Fibroblast of the conjunctiva (primary cell): ENCODE data around the gene TDRD9.

ENCODE experiments used
- DNase-seq: peaks from one replicate; pipeline ENCODE4 v3.0.0-alpha.2; 2010; ENCODE audit warnings: low read depth

Gene TDRD9

DNA sequence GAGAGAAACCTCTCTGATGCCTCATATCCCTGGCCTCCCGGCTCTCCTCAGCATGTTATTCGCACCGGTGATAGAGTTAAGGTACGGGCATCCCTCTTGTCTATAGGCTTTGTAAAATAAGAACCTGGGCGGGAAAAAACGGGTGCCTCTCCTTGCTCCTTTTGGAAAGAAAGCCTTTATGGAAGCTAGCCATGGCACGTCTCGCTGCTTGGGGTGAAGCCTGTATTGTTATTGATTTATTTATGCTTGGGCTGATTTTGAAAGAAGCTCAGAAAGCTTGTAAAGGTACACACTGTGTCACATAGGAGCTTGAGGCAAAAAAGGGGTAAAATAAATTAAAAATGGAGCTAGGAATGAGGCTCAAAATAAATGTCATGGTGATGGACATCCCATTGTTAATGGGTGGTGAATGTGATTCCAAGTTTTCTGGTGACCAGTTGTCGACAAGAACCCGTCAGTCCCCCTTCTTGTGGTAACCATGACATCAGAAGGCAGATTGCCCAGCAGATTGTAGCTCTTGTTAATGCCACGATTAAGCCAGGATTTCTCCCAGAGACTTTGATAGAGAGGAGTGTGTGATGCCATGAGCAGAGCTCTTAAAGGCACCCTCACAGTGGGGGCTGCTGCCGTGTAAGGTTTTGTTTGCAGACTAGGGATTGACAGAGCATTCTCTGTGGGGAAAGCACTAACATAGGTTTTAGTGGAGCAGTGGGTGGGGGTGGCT is 106.9 kb downstream of the TDRD9 start:
- no peak for DNase-seq

DNA sequence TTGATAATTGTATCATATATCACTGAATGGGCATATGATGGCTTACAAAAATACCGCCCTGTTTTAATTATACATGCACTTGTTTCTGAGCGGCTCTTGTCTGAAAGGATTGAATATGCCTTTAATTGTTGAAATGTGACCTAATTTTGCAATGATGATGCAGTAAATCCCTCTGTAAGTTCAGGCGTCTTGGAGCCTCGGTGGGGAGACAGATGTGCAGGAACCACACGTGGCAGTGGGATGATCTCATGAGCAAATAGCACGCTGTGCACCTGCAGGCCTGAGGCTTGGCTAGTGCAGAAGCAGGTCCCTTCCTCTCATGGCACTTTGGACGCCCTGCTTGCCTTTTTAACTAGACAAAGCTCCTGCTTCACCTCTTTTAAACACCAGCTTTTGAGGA is 108.0 kb downstream of the TDRD9 start:
- no peak for DNase-seq

DNA sequence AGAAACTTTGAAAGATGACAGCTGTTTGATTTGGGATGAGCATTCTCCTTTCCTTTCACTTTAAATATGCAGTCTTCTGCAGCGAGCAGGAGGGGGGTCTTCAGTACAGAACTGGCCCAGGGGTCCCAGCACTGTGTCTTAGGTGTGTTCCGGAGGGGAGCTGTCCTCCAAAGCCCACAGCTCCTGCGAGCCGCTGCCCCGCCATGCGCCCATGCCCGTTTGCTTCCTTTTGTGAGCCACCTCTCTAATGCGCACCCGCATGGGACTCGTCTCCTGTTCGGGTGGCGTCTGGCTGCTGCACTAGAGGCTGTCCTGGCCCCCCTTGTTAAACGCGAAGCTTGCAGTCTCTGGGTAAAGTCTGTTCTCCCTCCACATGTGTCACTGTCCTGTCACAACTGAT is 108.8 kb downstream of the TDRD9 start:
- no peak for DNase-seq

DNA sequence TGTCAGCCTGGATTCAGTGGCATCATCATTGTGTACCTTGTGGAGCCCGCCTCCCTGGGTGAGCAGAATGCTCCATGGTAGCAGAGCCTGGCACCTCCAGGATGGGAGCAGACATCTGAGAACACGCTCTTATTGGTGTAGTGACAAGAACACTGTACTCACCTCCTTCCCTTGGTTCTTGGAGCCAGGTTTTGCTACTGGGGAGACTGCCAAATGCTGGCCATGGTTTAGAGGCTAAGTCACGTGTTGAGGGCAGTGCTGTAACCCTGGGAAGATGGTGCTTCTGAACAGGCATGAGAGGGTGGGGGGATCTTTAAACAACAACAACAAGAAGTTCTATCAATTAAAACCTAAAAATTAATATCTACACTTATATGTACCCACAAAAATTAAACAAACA is 109.6 kb downstream of the TDRD9 start:
- no peak for DNase-seq

DNA sequence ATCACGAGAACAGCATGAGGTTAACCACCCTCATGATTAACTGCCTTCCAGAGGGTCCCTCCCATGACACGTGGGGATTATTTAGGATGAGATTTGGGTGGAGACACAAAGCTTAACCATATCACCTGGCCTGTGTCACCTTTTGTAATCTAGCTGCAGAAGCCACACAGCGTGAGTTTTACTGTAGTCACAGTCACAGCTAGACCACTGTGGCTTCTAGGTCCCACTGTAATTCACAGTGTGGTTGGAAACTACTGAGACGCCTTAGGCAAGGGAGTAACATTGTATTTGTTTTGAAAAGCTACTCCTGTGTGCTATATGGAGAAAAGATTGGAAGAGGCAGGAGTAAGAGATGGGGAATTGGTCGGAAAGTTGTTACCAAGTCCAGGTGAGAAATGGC is 111.0 kb downstream of the TDRD9 start:
- DNase-seq = no peak

DNA sequence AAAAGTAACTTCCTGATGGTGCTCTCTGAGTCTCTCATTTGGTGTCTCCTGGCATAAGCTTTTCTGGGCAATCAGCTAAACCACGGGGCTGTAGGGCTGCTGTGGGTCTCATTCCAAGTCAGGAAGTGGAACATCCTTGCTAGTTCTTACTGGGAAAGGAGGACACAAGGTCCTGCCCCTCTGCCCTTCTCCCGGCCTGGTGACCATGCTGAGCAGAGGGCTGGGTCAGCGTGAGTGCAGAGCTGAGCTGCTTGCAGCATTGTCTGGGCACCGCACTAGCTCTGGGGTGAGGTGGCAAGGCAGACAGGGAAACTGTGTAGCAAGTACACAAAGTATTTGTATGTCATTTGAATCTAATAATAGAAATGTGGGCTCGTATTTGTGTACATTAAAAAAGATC is 112.3 kb downstream of the TDRD9 start:
- DNase-seq = no peak

DNA sequence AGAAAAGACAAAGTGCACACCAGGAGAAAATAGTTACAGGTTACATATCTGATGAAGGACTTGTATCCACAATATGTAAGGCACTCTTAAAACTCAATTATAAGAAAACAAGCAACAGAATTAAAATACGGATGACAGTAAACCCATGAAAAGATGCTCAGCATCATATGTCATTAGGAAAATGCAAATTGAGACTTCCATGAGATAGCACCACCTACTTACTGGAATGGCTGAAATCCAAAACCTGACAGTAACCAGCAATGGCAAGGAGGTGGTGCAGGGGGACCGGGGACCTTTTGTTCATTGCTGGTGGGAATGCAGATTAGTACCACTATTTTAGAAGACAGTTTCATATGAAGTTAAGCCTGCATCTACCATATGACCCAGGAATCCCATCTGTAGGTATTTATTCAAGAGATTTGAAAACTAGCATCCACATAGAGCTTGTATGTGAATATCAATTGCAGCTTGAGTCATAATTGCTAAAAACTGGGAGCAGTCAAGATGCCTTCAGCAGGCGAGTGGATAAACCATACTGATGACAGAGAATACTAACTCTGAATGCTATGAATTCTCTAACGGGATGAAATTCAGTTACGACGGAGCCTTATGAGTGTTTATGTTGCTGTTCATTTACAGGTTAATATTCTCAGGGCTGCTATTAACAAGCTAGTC is 113.3 kb downstream of the TDRD9 start:
- no peak for DNase-seq

DNA sequence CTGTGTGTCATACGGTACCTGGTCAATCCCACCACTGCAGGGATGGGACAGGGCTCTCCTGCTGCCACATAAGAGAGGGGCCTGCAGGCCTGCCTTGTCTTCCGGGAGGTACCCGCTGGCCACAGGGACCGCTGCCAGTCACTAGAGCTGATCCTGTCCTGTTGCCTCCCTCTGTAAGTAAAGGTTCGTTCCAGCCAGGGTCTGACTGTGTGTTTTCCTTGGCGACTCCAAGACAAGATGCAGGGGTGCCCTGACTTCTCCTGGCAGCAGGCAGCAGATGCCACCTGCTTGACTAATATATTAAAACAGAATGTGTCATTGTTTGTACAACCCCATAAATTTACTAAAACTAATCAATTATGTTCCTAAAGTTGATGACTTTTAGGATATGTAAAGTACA is 115.8 kb downstream of the TDRD9 start:
- DNase-seq = no peak

DNA sequence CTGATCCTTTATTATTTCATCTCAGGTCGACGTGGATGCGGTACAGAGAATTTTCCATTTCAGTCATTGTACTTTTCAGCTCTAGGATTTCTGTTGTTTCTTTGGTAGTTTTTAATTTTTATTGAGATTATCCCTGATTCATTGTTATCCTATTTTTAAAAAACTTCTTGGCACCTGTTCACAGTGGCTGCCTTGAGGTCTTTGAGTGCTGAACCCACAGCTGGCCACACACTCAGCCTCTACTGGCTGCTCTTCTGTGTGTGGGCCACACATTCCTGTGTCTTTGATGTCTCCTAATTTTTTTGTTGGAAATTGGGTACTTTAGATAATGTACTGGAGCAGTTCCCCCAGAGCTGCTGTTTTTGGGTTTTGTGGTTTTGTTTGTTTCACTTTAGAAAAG is 119.5 kb downstream of the TDRD9 start:
- no peak for DNase-seq

DNA sequence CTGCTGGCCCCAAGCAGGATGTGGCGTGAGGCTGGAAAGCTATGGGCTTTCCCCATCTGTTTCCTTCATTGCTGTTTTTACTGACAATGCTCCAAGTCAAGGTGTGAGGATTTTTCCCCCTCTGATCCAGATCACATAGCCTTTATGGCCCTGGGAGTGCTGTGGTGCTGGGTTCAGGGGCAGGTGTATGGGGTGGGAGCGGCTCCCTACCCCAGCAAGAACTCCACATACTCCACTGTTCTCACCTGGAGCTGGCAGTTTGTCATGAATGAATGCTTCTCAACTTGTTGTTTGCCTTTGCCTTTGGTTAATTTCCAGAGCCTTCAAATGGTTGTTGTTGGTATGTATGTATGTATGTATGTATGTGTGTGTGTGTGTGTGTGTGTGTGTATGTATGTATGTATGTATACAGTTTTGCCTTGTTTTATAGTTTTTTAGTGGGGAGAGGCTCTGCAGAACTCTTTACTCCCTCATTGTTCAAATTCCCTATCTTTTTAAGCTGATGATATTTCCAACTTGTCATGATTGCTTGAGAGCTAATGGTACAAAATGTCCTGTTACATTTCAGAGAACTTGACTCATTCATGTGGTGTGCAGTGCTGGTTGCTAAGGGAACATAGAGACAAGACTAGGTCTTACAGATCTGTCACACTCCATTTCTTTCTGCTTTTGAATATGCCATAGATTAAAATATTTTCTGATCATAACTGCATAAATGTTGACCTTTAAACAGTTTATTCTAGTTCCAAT is 120.7 kb downstream of the TDRD9 start:
- DNase-seq = peak; percentile 51

DNA sequence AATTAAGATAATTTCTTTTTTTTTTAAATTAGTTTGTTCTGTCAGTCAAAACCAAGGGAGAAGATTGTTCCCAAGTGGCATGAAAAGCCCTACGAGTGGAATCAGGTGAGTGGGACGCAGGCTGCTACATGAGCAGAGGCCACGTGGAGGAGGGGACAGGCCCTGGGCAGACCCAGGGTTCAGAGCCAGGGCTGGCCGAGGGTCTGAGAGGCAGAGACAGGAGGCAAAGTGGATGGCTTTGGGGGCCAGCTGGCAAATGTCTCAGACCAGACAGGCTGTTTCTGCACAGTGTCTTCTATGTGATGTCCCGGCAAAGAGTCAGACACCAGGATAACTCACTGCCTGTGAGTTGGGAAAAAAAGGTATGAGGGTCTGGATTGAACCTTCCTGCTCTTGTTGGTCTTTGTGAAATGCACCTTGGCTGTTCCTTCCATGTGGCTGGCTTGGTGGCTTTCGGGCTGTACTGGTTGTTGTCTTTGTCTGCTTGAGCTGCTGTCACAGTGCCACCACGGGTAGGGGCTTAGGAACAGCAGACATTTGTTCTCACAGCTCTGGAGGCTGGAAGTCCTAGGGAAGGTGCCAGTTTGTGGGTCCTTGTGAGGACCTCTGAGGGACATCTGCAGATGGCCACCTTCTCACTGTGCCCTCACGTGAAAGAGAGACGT is 121.5 kb downstream of the TDRD9 start:
- no peak for DNase-seq

DNA sequence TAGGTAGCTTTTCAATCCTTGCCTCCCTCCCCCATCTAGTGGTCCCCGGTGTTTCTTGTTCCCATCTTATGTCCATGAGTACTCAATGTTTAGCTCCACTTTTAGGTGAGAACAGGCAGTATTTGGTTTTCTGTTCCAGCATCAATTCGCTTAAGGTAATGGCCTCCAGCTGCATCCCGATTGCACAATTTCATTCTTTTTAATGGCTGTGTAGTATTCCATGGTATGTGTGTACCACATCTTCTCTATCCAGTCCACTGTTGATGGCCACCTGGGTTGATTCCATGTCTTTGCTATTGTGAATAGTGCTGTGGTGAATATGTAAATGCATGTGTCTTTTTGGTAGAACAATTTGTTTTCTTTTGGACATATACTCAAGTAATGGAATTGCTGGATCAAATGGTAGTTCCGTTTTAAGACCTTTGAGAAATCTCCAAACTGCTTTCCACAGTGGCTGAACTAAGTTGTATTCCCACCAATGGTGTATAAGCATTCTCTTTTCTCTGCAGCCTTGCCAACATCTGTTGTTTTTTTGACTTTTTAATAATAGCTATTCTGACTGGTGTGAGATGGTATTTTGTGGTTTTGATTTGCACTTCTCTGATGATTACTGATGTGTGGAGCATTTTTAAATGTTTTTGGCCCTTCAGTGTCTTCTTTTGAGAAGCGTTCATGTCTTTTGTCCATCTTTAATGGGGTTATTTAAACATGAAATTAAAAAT is 123.0 kb downstream of the TDRD9 start:
- DNase-seq = no peak

DNA sequence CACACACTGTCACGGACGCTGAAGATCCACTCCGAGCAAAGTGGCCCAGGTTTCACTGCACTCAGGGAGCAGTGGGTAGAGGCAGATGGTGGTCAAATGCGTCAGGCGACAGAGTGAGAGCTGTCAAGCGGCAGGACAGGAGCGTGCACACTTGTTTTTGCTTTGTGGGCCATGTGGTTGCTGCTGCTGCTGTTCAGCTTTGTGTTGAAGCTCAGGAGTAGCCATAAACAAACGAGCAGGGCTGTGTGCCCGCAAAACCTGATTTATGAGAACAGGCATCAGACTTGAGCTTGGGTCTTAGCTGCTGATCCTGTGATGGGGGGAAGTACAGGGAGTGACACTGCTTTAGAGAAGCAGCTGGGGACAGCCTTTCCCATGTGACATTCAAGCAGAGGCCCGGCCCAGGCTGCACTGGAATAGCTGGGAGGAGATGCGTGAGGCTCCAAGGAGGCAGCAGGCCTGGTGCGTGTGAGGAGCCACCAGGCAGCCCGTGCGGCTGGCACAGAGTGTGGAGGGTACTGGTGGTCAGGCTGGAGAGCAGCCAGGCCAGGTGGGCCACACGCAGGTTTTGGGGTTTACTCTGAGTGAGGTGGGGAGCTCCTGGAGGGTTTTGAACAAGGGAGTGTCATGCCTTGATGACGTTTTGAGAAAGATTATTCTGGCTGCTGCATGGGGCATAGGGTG is 126.1 kb downstream of the TDRD9 start:
- no peak for DNase-seq

DNA sequence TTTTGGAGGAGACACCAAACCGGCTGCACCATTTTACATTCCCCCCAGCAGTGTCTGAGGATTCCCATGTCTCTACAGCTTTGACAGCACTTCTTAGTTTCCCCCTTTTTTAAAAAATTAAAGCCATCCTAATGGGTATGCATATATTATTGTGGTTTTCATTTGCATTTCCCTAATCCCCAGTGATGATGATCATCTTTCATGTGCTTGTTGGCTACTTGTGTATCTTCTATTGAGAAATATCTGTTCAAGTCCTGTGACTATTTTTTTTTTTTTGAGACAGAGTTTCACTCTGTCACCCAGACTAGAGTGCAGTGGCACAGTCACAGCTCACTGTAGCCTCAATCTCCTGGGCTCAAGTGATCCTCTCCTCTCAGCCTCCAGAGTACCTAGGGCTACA is 134.0 kb downstream of the TDRD9 start:
- DNase-seq = no peak

DNA sequence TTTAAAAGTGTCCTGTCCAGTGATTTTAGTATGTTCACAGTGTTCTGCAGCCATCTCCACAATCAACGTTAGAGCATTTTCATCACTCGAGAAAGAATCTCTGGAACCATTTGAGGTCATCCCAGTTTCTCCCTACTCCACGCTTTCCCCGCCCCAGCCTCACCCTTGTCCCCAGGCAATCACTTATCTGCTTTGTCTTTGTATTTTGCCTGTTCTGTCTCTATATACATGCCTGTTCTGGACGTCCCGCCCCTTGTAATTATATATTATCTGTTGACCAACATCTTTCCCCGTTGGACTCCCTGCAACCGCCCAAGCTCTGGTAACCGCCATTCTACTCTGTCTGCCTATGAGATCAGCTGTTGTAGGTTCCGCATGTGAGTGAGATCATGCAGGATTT is 135.7 kb downstream of the TDRD9 start:
- DNase-seq = no peak

DNA sequence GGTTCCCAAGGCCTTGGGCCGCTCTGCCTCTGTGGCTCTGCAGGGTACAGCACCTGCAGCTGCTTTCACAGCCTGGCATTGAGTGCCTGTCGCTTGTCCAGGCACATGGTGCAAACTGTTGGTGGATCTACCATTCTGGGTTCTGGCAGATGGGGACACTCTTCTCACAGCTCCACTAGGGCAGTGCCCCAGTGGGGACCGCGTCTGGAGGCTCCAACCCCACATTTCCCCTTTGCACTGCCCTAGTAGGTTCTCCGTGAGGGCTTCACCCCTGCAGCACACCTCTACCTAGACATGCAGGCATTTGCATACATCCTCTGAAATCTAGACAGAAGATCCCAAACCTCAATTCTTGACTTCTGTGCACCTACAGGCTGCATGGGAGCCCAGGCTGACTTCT is 138.0 kb downstream of the TDRD9 start:
- no peak for DNase-seq

DNA sequence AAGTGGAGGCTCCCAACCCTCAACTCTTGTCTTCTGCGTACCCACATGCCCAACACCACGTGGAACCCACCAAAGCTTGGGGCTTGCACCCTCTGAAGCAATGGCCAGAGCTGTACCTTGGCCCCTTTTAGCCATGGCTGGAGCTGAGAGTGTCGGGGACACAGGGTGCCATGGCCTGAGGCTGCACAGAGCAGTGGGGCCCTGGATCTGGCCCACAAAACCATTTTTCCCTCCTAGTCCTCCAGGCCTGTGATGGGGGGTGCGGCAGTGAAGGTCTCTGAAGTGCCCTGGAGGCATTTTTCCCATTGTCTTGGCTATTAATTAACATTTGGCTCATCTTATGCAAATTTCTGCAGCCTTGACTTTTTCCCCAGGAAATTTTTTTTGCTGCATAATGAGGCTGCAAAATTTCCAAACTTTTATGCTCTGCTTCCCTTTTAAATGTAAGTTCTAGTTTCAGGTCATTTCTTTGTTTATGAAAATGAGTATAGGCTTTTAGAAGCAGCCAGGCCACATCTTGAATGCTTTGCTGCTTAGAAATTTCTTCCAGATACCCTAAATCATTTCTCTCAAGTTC is 138.6 kb downstream of the TDRD9 start:
- no peak for DNase-seq

DNA sequence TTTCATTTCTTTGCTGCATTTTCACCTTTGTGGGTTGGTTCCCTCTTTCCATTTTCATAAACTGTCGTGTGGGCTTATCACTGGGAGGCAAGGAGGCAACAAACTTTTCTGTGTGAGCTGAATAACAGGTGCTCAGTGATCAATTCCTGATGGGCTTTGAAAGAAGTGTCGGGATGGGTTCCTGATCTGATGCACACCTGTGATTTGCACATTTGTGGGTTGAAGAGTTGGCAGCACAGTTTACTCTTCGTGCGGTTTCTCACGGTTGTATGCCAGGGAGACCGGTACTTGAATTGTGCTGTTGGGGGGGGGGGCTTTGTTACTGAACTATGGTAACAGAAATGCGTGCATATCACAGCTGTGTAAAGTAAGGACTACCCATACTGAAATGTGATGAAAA is 141.3 kb downstream of the TDRD9 start:
- DNase-seq = no peak

DNA sequence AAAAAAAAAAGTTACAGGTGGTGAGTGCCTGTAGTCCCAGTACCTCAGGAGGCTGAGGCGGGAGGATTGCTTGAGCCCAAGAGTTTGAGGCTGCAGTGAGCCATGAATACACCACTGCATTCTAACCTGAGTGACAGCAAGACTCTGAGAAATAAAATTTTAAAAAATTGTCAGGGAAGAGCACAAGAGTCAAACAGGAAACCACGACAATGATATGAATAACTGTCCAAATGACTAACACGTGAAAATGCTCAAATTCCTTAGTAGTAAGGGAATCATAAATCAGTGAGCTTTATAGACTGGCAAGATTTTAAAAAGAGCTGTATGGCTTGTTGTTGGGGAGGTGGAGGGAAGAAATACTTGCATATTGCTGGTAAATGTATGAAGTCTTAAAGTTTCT is 144.3 kb downstream of the TDRD9 start:
- no peak for DNase-seq

DNA sequence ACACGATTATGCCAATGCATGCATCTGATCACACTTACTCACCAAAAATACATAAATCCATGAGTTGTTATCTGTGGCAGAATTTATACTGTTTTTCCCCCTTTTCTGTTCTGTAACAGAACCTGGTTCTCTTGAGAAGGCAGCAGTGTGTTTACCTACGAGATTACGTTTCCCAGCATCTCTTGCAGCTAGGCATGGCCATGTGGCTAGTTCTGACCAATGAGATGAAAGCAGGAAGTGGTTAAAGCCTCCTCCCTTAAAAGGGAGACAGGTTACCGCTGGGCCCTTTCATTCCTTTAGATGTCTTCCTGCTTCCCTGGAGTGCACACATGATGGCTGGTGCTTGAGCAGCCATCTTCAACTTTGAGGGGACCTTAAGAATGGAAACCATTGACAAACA is 145.5 kb downstream of the TDRD9 start:
- DNase-seq = no peak

DNA sequence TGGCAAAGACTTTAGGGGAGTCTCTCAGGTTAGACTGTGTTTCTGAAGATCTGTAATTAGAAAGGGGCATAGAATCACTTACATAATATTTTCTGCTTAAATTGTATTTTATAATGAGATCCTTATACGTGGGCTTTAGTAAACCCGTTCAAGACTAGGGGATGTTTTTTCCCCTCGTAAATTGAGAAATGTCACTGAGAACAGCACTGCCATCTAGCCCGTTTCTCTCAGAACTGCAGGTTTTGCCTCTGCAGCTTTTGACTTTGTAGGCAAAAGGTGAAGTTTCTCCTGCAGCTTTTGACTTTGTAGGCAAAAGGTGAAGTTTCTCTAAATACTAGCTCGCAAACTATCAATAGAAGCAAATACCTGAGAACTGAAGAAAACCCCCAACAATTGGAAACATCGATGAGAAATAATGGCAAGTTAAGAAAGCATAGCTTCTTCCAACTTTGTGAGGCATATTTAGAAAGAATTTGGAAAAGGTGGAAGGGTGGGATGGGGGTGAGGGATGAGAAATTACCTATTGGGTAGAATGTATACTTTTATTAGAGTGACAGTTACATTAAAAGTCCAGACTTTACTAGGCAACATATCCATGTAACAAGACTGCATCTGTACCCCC is 147.4 kb downstream of the TDRD9 start:
- no peak for DNase-seq
